H1 (cell line): ENCODE results near the gene SLC27A2. TPM values are rescaled to one million over a fixed set of nuclear protein-coding genes. Genes with fewer than 3 reads are reported as not detected.

Experiments used
- CTCF ChIA-PET: fragments of 300-600 bp; sonication (Branson Sonifier 250); formaldehyde crosslinking; loops from one replicate; lab custom pipeline; 2021; ENCODE audit not compliant: partially characterized antibody; lab: Charles Lee
- POLR2A ChIA-PET: fragments of 300-600 bp; sonication (Branson Sonifier 250); formaldehyde crosslinking; loops from one replicate; lab custom pipeline; 2021; ENCODE audit warnings: inconsistent platforms; ENCODE audit not compliant: partially characterized antibody; lab: Charles Lee
- DNase-seq, 2 experiments: peaks; one replicate each; pipeline versions ENCODE4 v3.0.0 to v3.0.0-alpha.2; 2010 to 2022; ENCODE audit warnings: low spot score in 2 of 2, low read depth in 1 of 2, mixed read lengths in 1 of 2
- FAIRE-seq: peaks from 2 replicates; lab custom pipeline; 2011; peaks lifted over from hg19 to GRCh38; lab: Jason Lieb, UNC
- H2AFZ ChIP-seq: 2 replicates; pipeline ENCODE4 v1.8.1; 2012; ENCODE audit warnings: low read length, inconsistent platforms
- H2AK5ac ChIP-seq: 2 replicates; pipeline ENCODE4 v1.6.1; 2013; ENCODE audit warnings: low read depth, low read length
- H2BK120ac ChIP-seq: replicated peaks from 2 replicates; pipeline ENCODE3; 2013; ENCODE audit warnings: low read depth, low read length, inconsistent platforms
- H2BK12ac ChIP-seq: 2 replicates; pipeline ENCODE4 v1.6.1; 2013; ENCODE audit warnings: low read depth, low read length
- H2BK15ac ChIP-seq: 2 replicates; pipeline ENCODE4 v1.6.1; 2013; ENCODE audit warnings: low read length
- H2BK20ac ChIP-seq: 2 replicates; pipeline ENCODE4 v1.6.1; 2013; ENCODE audit warnings: low read length
- H2BK5ac ChIP-seq: 2 replicates; pipeline ENCODE4 v1.6.1; 2013; ENCODE audit warnings: low read depth, low read length
- H3K14ac ChIP-seq: 2 replicates; pipeline ENCODE4 v1.6.1; 2013; ENCODE audit warnings: inconsistent platforms; ENCODE audit not compliant: insufficient read length
- H3K18ac ChIP-seq: 2 replicates; pipeline ENCODE4 v1.6.1; 2013; ENCODE audit warnings: low read length; ENCODE audit errors: extremely low read depth
- H3K23ac ChIP-seq: 2 replicates; pipeline ENCODE4 v1.6.1; 2013; ENCODE audit warnings: inconsistent platforms; ENCODE audit not compliant: insufficient read length
- H3K23me2 ChIP-seq: 2 replicates; pipeline ENCODE4 v1.6.1; 2013; ENCODE audit warnings: low read depth, low read length
- H3K27ac ChIP-seq: 2 replicates; pipeline ENCODE4 v1.6.1; 2011; ENCODE audit warnings: low read depth, low read length, inconsistent platforms
- H3K27me3 ChIP-seq, 4 experiments: replicated peaks in 1 of 4; 1 replicate in 1 of 4; 2 replicates in 3 of 4; pipeline versions ENCODE4 v1.6.1 to v1.8.1; 2011 to 2013; ENCODE audit warnings: low read length in 3 of 4, mild to moderate bottlenecking in 3 of 4, inconsistent platforms in 2 of 4, mixed read lengths in 2 of 4, moderate library complexity in 1 of 4; ENCODE audit not compliant: control insufficient read depth in 3 of 4, insufficient read depth in 3 of 4; ENCODE audit errors: extremely low read depth in 1 of 4
- H3K36me3 ChIP-seq, 4 experiments: 2 replicates each; pipeline versions ENCODE4 v1.6.1 to v1.8.1; 2011 to 2013; ENCODE audit warnings: mild to moderate bottlenecking in 4 of 4, low read length in 3 of 4, moderate library complexity in 2 of 4, control low read depth in 1 of 4, inconsistent platforms in 1 of 4; ENCODE audit not compliant: insufficient read depth in 4 of 4, control insufficient read depth in 2 of 4
- H3K4ac ChIP-seq: replicated peaks from 2 replicates; pipeline ENCODE3; 2013; ENCODE audit warnings: low read length, low read depth, mixed read lengths, inconsistent platforms; ENCODE audit not compliant: insufficient read length
- H3K4me1 ChIP-seq, 4 experiments: replicated peaks in 1 of 4; 1 replicate in 1 of 4; 2 replicates in 3 of 4; pipeline versions ENCODE4 v1.6.1 to v1.8.1; 2011 to 2013; ENCODE audit warnings: low read length in 3 of 4, inconsistent platforms in 2 of 4, mixed read lengths in 1 of 4; ENCODE audit not compliant: insufficient read depth in 4 of 4, control insufficient read depth in 3 of 4
- H3K4me2 ChIP-seq, 2 experiments: 2 replicates each; pipeline versions ENCODE4 v1.6.1 to v1.8.1; 2011 to 2013; ENCODE audit warnings: low read depth in 2 of 2, low read length in 2 of 2, control low read depth in 1 of 2, inconsistent platforms in 1 of 2, mild to moderate bottlenecking in 1 of 2; ENCODE audit not compliant: insufficient read depth in 1 of 2
- H3K4me3 ChIP-seq, 4 experiments: fragments of 200-600, 300-600 bp in 1 of 4; sonication (generic), shearing (Covaris generic), sonication (Bioruptor Twin) in 1 of 4; 2 replicates each; pipeline versions ENCODE4 v1.5.1 to v1.8.1; 2011 to 2016; ENCODE audit warnings: low read length in 4 of 4, low read depth in 3 of 4, control low read depth in 2 of 4, inconsistent platforms in 2 of 4, mild to moderate bottlenecking in 2 of 4, mixed read lengths in 1 of 4, moderate library complexity in 1 of 4; ENCODE audit not compliant: insufficient read depth in 2 of 4; ENCODE audit errors: extremely low read depth in 1 of 4
- H3K56ac ChIP-seq: replicated peaks from 2 replicates; pipeline ENCODE3; 2013; ENCODE audit warnings: low read depth, mild to moderate bottlenecking, mixed read lengths, low read length, inconsistent platforms; ENCODE audit not compliant: insufficient read length
- H3K79me1 ChIP-seq: 2 replicates; pipeline ENCODE4 v1.6.1; 2013; ENCODE audit warnings: low read depth, low read length, control low read depth
- H3K79me2 ChIP-seq, 2 experiments: 2 replicates each; pipeline versions ENCODE4 v1.6.1 to v1.8.1; 2012 to 2013; ENCODE audit warnings: low read length in 2 of 2, mild to moderate bottlenecking in 2 of 2, inconsistent platforms in 1 of 2; ENCODE audit not compliant: insufficient read depth in 2 of 2, control insufficient read depth in 1 of 2
- H3K9ac ChIP-seq, 4 experiments: replicated peaks in 1 of 4; 1 replicate in 1 of 4; 2 replicates in 3 of 4; pipeline versions ENCODE4 v1.6.1 to v1.8.1; 2011 to 2013; ENCODE audit warnings: low read depth in 3 of 4, low read length in 3 of 4, control low read depth in 2 of 4, mild to moderate bottlenecking in 2 of 4, moderate library complexity in 2 of 4, inconsistent platforms in 1 of 4; ENCODE audit errors: extremely low read depth in 1 of 4
- H3K9me3 ChIP-seq, 2 experiments: 2 replicates each; pipeline versions ENCODE4 v1.6.1 to v1.8.1; 2012 to 2013; ENCODE audit warnings: mild to moderate bottlenecking in 2 of 2, moderate library complexity in 2 of 2, control low read depth in 1 of 2, inconsistent platforms in 1 of 2, low read depth in 1 of 2, low read length in 1 of 2, mixed read lengths in 1 of 2; ENCODE audit not compliant: insufficient read depth in 2 of 2
- H4K20me1 ChIP-seq, 2 experiments: replicated peaks in 1 of 2; 2 replicates each; pipeline versions ENCODE3 to v1.8.1; 2011 to 2013; ENCODE audit warnings: inconsistent platforms in 2 of 2, low read length in 2 of 2, mild to moderate bottlenecking in 1 of 2; ENCODE audit not compliant: insufficient read depth in 2 of 2, control insufficient read depth in 1 of 2
- H4K5ac ChIP-seq: 2 replicates; pipeline ENCODE4 v1.6.1; 2013; ENCODE audit warnings: low read length, low read depth, mixed read lengths, inconsistent platforms; ENCODE audit not compliant: insufficient read length
- H4K8ac ChIP-seq: 2 replicates; pipeline ENCODE4 v1.8.0; 2013; ENCODE audit warnings: mild to moderate bottlenecking, moderate library complexity, low read length, inconsistent platforms; ENCODE audit not compliant: insufficient read depth; ENCODE audit errors: extremely low read depth
- H4K91ac ChIP-seq: replicated peaks from 2 replicates; pipeline ENCODE3; 2013; ENCODE audit warnings: low read length, mixed read lengths, inconsistent platforms; ENCODE audit not compliant: insufficient read length
- CTCF ChIP-seq, 3 experiments: IDR thresholded peaks; 1 replicate in 2 of 3; 2 replicates in 1 of 3; pipeline versions ENCODE4 v1.5.1 to v1.6.1; 2011; ENCODE audit warnings: low read length in 3 of 3, mild to moderate bottlenecking in 3 of 3, inconsistent platforms in 2 of 3, low read depth in 1 of 3, moderate library complexity in 1 of 3; ENCODE audit not compliant: insufficient read depth in 1 of 3; ENCODE audit errors: control extremely low read depth in 1 of 3
- EP300 ChIP-seq, 2 experiments: IDR thresholded peaks; 1 replicate in 1 of 2; 2 replicates in 1 of 2; pipeline ENCODE4 v1.6.1; 2011 to 2012; ENCODE audit warnings: low read depth in 2 of 2, low read length in 2 of 2, mild to moderate bottlenecking in 2 of 2, borderline replicate concordance in 1 of 2, inconsistent platforms in 1 of 2, moderate library complexity in 1 of 2
- MAFK ChIP-seq: IDR thresholded peaks from 2 replicates; pipeline ENCODE4 v1.6.1; 2012; ENCODE audit warnings: low read depth, mild to moderate bottlenecking, improper control_type of control experiment, low read length
- NANOG ChIP-seq: IDR thresholded peaks from 2 replicates; pipeline ENCODE4 v1.6.1; 2011; ENCODE audit warnings: low read length, low read depth, mild to moderate bottlenecking, inconsistent platforms; ENCODE audit not compliant: insufficient read depth, poor library complexity, severe bottlenecking
- TAF7 ChIP-seq: optimal IDR thresholded peaks from 2 replicates; pipeline ENCODE3; 2011; ENCODE audit warnings: low read depth, mild to moderate bottlenecking, inconsistent platforms, low read length, moderate library complexity, borderline replicate concordance
- WGBS, 2 experiments: shearing (Covaris generic) in 1 of 2; methylation state at CpG; one replicate each; pipeline versions ENCODE4 v1.1.6 to v1.1.7; 2013 to 2015; ENCODE audit warnings: low lambda C conversion rate in 2 of 2, mixed read lengths in 2 of 2, inconsistent platforms in 1 of 2, low coverage in 1 of 2, missing lambda C conversion rate in 1 of 2; ENCODE audit not compliant: insufficient replicate concordance in 2 of 2, insufficient coverage in 1 of 2, insufficient read length in 1 of 2; ENCODE audit errors: extremely low coverage in 1 of 2, missing lambda C conversion rate in 1 of 2; 5-methylcytosine and 5-hydroxymethylcytosine counted together
- polyA plus RNA-seq, 7 experiments: library from polyadenylated mRNA; depleted of rRNA in 3 of 7; stranded (reverse) in 5 of 7; unstranded in 2 of 7; fragments of >200 nt in 5 of 7; fragments of 200-250 nt in 2 of 7; gene quantifications; 1 replicate in 5 of 7; 2 replicates in 1 of 7; 4 replicates in 1 of 7; pipeline versions ENCODE4 v1.2.1 to v1.2.3, GENCODE V29; 2011 to 2013; ENCODE audit warnings: missing spikeins in 2 of 7, mixed read lengths in 2 of 7
- total RNA-seq: library from RNA; stranded (reverse); fragmentation: NEBNext Ultra II Directional; extraction: Animal tissue kit (Norgen Biotek cat#: 25700); gene quantifications from 2 replicates; pipeline ENCODE4 v1.2.1, GENCODE V29; 2021

Gene SLC27A2
- total and polyA plus RNA-seq, 2 of the 8 experiments (the other 6 are each of a cell fraction or from before 2014, with no cell fraction given) = 5.6 to 5.8 TPM

- Histone ChIP-seq H3K27ac (no peak overlapping the region), H4K5ac (no peak overlapping the region), H3K4me1 (peaks cover 0 to 3% (median 0%) of the 10 kb centered on the region in 4 experiments; a peak in 1 of 7 replicates), H2AK5ac (no peak overlapping the region), H3K79me1 (no peaks in the 10 kb centered on the region), H3K14ac (no peak overlapping the region), H2BK120ac (no peak overlapping the region), H3K18ac (no peak overlapping the region), H3K4ac (no peak overlapping the region), H4K20me1 (no peaks in the 10 kb centered on the region), H3K23ac (no peak overlapping the region), H3K27me3 (no peaks in the 10 kb centered on the region), H3K36me3 (no peaks in the 10 kb centered on the region), H3K4me3 (no peak overlapping the region), H3K56ac (no peak overlapping the region), H3K4me2 (no peak overlapping the region), H4K8ac (no peak overlapping the region), H2BK12ac (no peak overlapping the region), H2AFZ (no peak overlapping the region), H3K9ac (no peak overlapping the region), H3K23me2 (no peaks in the 10 kb centered on the region), H4K91ac (no peak overlapping the region), H2BK5ac (no peak overlapping the region), H3K9me3 (no peaks in the 10 kb centered on the region), H3K79me2 (no peaks in the 10 kb centered on the region), H2BK15ac (no peak overlapping the region), H2BK20ac (no peak overlapping the region)
- no peak for TF ChIP-seq EP300 (IDR thresholded peaks at IDR 0.05; ENCODE audit: borderline replicate concordance in 1 of 2, low read depth in 2 of 2, low read length in 2 of 2)
- no peak for TF ChIP-seq TAF7
- no peak for TF ChIP-seq CTCF (IDR thresholded peaks at IDR 0.05; ENCODE audit: control extremely low read depth in 1 of 3, insufficient read depth in 1 of 3, low read depth in 1 of 3, low read length in 3 of 3)
- no peak for TF ChIP-seq NANOG
- no peak for TF ChIP-seq MAFK
- no peak for FAIRE-seq
- WGBS, 2 experiments = 95% methylated on average over 2 of the region's 2 CpGs; no CpG with 5 or more reads in 1 of the 2 experiments
- DNase-seq = no peak
- POLR2A ChIA-PET = no interaction called here
- CTCF ChIA-PET = interaction anchor here (0.6 to 2.4 kb wide), 4 partner anchors 14 to 899 kb away, joined by 3 to 6 read pairs (median 3); no protein-coding TSS in a partner anchor
Observed at GRCh38 chr15:50134524-50135024, 47.4 kb upstream of the SLC27A2 start.
